22Rv1 (cell line): ENCODE measurements around the gene PLEKHM3.

Experiments
- CTCF ChIP-seq: fragments of 450-650 bp; IDR thresholded peaks from 2 replicates; pipeline ENCODE4 v1.5.1; 2017; ENCODE audit warnings: mild to moderate bottlenecking
- ZFX ChIP-seq: fragments of 450-650 bp; IDR thresholded peaks from 2 replicates; pipeline ENCODE4 v1.6.1; 2017; ENCODE audit warnings: antibody characterized with exemption, borderline replicate concordance

DNA sequence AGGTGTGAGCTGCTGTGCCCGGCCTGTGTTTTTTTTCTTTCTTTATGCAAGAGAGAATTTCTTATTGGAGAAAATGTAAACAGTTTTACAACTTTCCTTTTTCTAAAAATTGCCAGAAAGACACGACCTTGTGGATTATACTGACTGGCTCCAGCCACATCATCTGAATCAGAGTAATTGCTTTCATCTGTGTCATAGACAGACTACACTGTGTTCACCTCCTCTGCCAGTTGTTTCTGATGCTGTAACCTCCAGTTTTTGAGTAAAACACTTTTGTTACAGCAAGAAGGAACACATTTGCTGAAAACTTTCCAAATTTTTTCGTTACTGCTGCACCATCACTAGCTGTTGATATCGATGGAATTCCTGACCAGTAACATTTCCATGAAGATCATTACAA, 43.9 kb upstream of the PLEKHM3 start:
- TF ChIP-seq CTCF (no peak), ZFX (no peak)
